Activated CD4-positive, alpha-beta T cell treated with anti-CD3 and anti-CD28 coated beads, Interleukin-2, amount 10 ng/mL, durations not matched to agents 24 days and 14 days (primary cell): Measurements from ENCODE around the gene HERC4. TPM values are rescaled to one million over a fixed set of nuclear protein-coding genes. Genes with fewer than 3 reads are reported as not detected.

Experiments used
- DNase-seq: peaks from one replicate; pipeline ENCODE4 v3.0.0; 2022
- H3K27ac Mint-ChIP-seq: one replicate; pipeline ENCODE4 v1.8.0; 2022; ENCODE audit warnings: mild to moderate bottlenecking, mixed read lengths
- H3K27me3 Mint-ChIP-seq: one replicate; pipeline ENCODE4 v1.8.0; 2022; ENCODE audit warnings: mixed read lengths
- H3K36me3 Mint-ChIP-seq: one replicate; pipeline ENCODE4 v1.8.0; 2022; ENCODE audit warnings: low read depth, mild to moderate bottlenecking, mixed read lengths
- H3K4me1 Mint-ChIP-seq: one replicate; pipeline ENCODE4 v1.8.0; 2021; ENCODE audit warnings: mixed read lengths
- H3K4me3 Mint-ChIP-seq: one replicate; pipeline ENCODE4 v1.8.0; 2022; ENCODE audit warnings: mild to moderate bottlenecking, moderate library complexity, mixed read lengths
- H3K9me3 Mint-ChIP-seq: one replicate; pipeline ENCODE4 v1.8.0; 2021; ENCODE audit warnings: mixed read lengths
- intact Hi-C: fragments of 100-400 bp; cut with micrococcal nuclease; formaldehyde crosslinking; loops from one replicate; pipeline ENCODE4 v1.15.1; 2023
- total RNA-seq: library from RNA; stranded (reverse); gene quantifications from 2 replicates; pipeline ENCODE4 v1.2.3, GENCODE V29; 2022

HERC4 gene
- total RNA-seq, 1 donor from 2014 or later, result 49.1 TPM

GRCh38 chr10:68105820-68106219 lies 30.7 kb upstream of the HERC4 start:
- DNase-seq, result no peak
- H3K36me3 Mint-ChIP-seq, result no peaks in the 10 kb centered on the region
- H3K27me3 Mint-ChIP-seq, result peaks cover 7% of the 10 kb centered on the region
- intact Hi-C loops, result no loop called here
- no peak overlapping the region for H3K27ac Mint-ChIP-seq
- H3K4me1 Mint-ChIP-seq, result no peaks in the 10 kb centered on the region
- H3K9me3 Mint-ChIP-seq, result no peaks in the 10 kb centered on the region
- H3K4me3 Mint-ChIP-seq, result no peak overlapping the region

GRCh38 chr10:68103901-68104300 lies 28.8 kb upstream of the HERC4 start:
- Mint-ChIP-seq H3K9me3 (no peaks in the 10 kb centered on the region), H3K4me1 (peaks cover 3% of the 10 kb centered on the region), H3K4me3 (no peak overlapping the region), H3K36me3 (no peaks in the 10 kb centered on the region), H3K27me3 (peaks cover 13% of the 10 kb centered on the region), H3K27ac (no peak overlapping the region)
- intact Hi-C loops, result no loop called here
- no peak for DNase-seq

GRCh38 chr10:68103261-68103878 lies 28.3 kb upstream of the HERC4 start:
- Mint-ChIP-seq H3K4me3 (no peak overlapping the region), H3K4me1 (peaks cover 3% of the 10 kb centered on the region), H3K36me3 (no peaks in the 10 kb centered on the region), H3K27me3 (peaks cover 13% of the 10 kb centered on the region), H3K27ac (no peak overlapping the region), H3K9me3 (no peaks in the 10 kb centered on the region)
- DNase-seq, result no peak
- intact Hi-C loops, result no loop called here

GRCh38 chr10:68101066-68101465 lies 26.0 kb upstream of the HERC4 start:
- no peaks in the 10 kb centered on the region for H3K36me3 Mint-ChIP-seq
- no peak for DNase-seq
- H3K27ac Mint-ChIP-seq, result no peak overlapping the region
- intact Hi-C loops, result no loop called here
- H3K27me3 Mint-ChIP-seq, result peaks cover 9% of the 10 kb centered on the region
- no peak overlapping the region for H3K4me3 Mint-ChIP-seq
- no peaks in the 10 kb centered on the region for H3K9me3 Mint-ChIP-seq
- peaks cover 3% of the 10 kb centered on the region for H3K4me1 Mint-ChIP-seq

- Mint-ChIP-seq H3K4me3 (no peak overlapping the region), H3K27ac (no peak overlapping the region), H3K36me3 (no peaks in the 10 kb centered on the region), H3K4me1 (peaks cover 7% of the 10 kb centered on the region), H3K27me3 (peaks cover 9% of the 10 kb centered on the region), H3K9me3 (no peaks in the 10 kb centered on the region)
- intact Hi-C loops, result no loop called here
- DNase-seq, result no peak
These were observed 24.7 kb upstream of the HERC4 start for GRCh38 chr10:68099736-68100135.

- intact Hi-C loops, result no loop called here
- Mint-ChIP-seq H3K4me1 (peaks cover 7% of the 10 kb centered on the region), H3K27me3 (peaks cover 6% of the 10 kb centered on the region), H3K9me3 (no peaks in the 10 kb centered on the region), H3K4me3 (no peak overlapping the region), H3K27ac (no peak overlapping the region), H3K36me3 (no peaks in the 10 kb centered on the region)
- peak; percentile 52 for DNase-seq
These were observed 21.9 kb upstream of the HERC4 start for GRCh38 chr10:68096913-68097516.

GRCh38 chr10:68095153-68095552 lies 20.1 kb upstream of the HERC4 start:
- DNase-seq, result no peak
- H3K36me3 Mint-ChIP-seq, result no peaks in the 10 kb centered on the region
- H3K9me3 Mint-ChIP-seq, result no peaks in the 10 kb centered on the region
- intact Hi-C loops, result no loop called here
- no peak overlapping the region for H3K4me3 Mint-ChIP-seq
- no peak overlapping the region for H3K27ac Mint-ChIP-seq
- H3K4me1 Mint-ChIP-seq, result peaks cover 5% of the 10 kb centered on the region
- peaks cover 3% of the 10 kb centered on the region for H3K27me3 Mint-ChIP-seq

GRCh38 chr10:68092512-68092911 lies 17.4 kb upstream of the HERC4 start:
- Mint-ChIP-seq H3K4me3 (no peak overlapping the region), H3K36me3 (no peaks in the 10 kb centered on the region), H3K9me3 (no peaks in the 10 kb centered on the region), H3K27ac (no peak overlapping the region), H3K27me3 (no peaks in the 10 kb centered on the region), H3K4me1 (peaks cover 16% of the 10 kb centered on the region)
- intact Hi-C loops, result no loop called here
- DNase-seq, result no peak

GRCh38 chr10:68090586-68090985 lies 15.5 kb upstream of the HERC4 start:
- H3K9me3 Mint-ChIP-seq, result no peaks in the 10 kb centered on the region
- intact Hi-C loops, result no loop called here
- H3K4me3 Mint-ChIP-seq, result no peak overlapping the region
- H3K27ac Mint-ChIP-seq, result no peak overlapping the region
- H3K27me3 Mint-ChIP-seq, result no peaks in the 10 kb centered on the region
- DNase-seq, result no peak
- no peaks in the 10 kb centered on the region for H3K36me3 Mint-ChIP-seq
- H3K4me1 Mint-ChIP-seq, result peaks cover 18% of the 10 kb centered on the region

GRCh38 chr10:68088740-68089139 lies 13.7 kb upstream of the HERC4 start:
- intact Hi-C loops, result no loop called here
- Mint-ChIP-seq H3K27me3 (peaks cover 3% of the 10 kb centered on the region), H3K36me3 (no peaks in the 10 kb centered on the region), H3K27ac (peak overlapping the region; percentile 15), H3K4me1 (peaks cover 14% of the 10 kb centered on the region), H3K9me3 (no peaks in the 10 kb centered on the region), H3K4me3 (peak overlapping the region; percentile 32)
- DNase-seq, result peak; percentile 57

- Mint-ChIP-seq H3K27me3 (peaks cover 4% of the 10 kb centered on the region), H3K4me3 (no peak overlapping the region), H3K9me3 (no peaks in the 10 kb centered on the region), H3K36me3 (no peaks in the 10 kb centered on the region), H3K27ac (no peak overlapping the region), H3K4me1 (peaks cover 14% of the 10 kb centered on the region)
- intact Hi-C loops, result no loop called here
- no peak for DNase-seq
These were observed 12.8 kb upstream of the HERC4 start for GRCh38 chr10:68087685-68088401.

GRCh38 chr10:68086910-68087684 lies 12.0 kb upstream of the HERC4 start:
- intact Hi-C loops, result no loop called here
- H3K4me1 Mint-ChIP-seq, result peaks cover 14% of the 10 kb centered on the region
- no peaks in the 10 kb centered on the region for H3K9me3 Mint-ChIP-seq
- H3K36me3 Mint-ChIP-seq, result no peaks in the 10 kb centered on the region
- DNase-seq, result no peak
- H3K27me3 Mint-ChIP-seq, result peaks cover 7% of the 10 kb centered on the region
- H3K27ac Mint-ChIP-seq, result no peak overlapping the region
- no peak overlapping the region for H3K4me3 Mint-ChIP-seq

GRCh38 chr10:68086011-68086410 lies 10.9 kb upstream of the HERC4 start:
- no peak overlapping the region for H3K27ac Mint-ChIP-seq
- peaks cover 10% of the 10 kb centered on the region for H3K27me3 Mint-ChIP-seq
- intact Hi-C loops, result no loop called here
- no peaks in the 10 kb centered on the region for H3K9me3 Mint-ChIP-seq
- H3K4me3 Mint-ChIP-seq, result no peak overlapping the region
- peaks cover 14% of the 10 kb centered on the region for H3K4me1 Mint-ChIP-seq
- no peaks in the 10 kb centered on the region for H3K36me3 Mint-ChIP-seq
- no peak for DNase-seq

GRCh38 chr10:68084469-68084868 lies 9.4 kb upstream of the HERC4 start:
- Mint-ChIP-seq H3K27me3 (peaks cover 13% of the 10 kb centered on the region), H3K27ac (no peak overlapping the region), H3K4me3 (no peak overlapping the region), H3K4me1 (peaks cover 14% of the 10 kb centered on the region), H3K36me3 (no peaks in the 10 kb centered on the region), H3K9me3 (no peaks in the 10 kb centered on the region)
- intact Hi-C loops, result no loop called here
- no peak for DNase-seq
